Daoy (cell line): ENCODE results near the gene ARHGAP40. TPM values are rescaled to one million over a fixed set of nuclear protein-coding genes. Genes with fewer than 3 reads are reported as not detected.
A peak's percentile ranks its signal among the peaks of the same experiment; 100 is the strongest.

Source experiments
- DNase-seq: peaks from one replicate; pipeline ENCODE4 v3.0.0-alpha.2; 2015; ENCODE audit warnings: low read depth
- total RNA-seq: library from RNA; depleted of rRNA; stranded (reverse); fragments of >200 nt; shearing (Covaris generic); gene quantifications from 2 replicates; pipeline ENCODE4 v1.2.3, GENCODE V29; 2014; rRNA removed

The ARHGAP40 gene
- not detected in 2 replicates for total RNA-seq

GRCh38 chr20:38601216-38602184 is at the start of gene ARHGAP40:
Gene ARHGAP40, plus strand, starts transcription at chr20:38601809.
- DNase-seq = peak; percentile 58

GRCh38 chr20:38554986-38555385 is 46.6 kb upstream of the ARHGAP40 start:
- no peak for DNase-seq

- DNase-seq = no peak
These were observed 46.2 kb upstream of the ARHGAP40 start for GRCh38 chr20:38555395-38555794.

GRCh38 chr20:38557174-38557573 is 44.4 kb upstream of the ARHGAP40 start:
- DNase-seq = no peak

GRCh38 chr20:38558596-38559360 is 42.8 kb upstream of the ARHGAP40 start:
- no peak for DNase-seq

GRCh38 chr20:38559764-38560163 is 41.8 kb upstream of the ARHGAP40 start:
- DNase-seq = no peak

- DNase-seq = no peak
These were observed 37.7 kb upstream of the ARHGAP40 start for GRCh38 chr20:38563802-38564431.

- DNase-seq = no peak
These were observed 36.9 kb upstream of the ARHGAP40 start for GRCh38 chr20:38564680-38565079.

GRCh38 chr20:38566036-38566598 is 35.5 kb upstream of the ARHGAP40 start:
- no peak for DNase-seq

GRCh38 chr20:38569747-38570525 is 31.7 kb upstream of the ARHGAP40 start:
- no peak for DNase-seq

- DNase-seq = no peak
These were observed 28.2 kb upstream of the ARHGAP40 start for GRCh38 chr20:38573413-38573812.

- DNase-seq = no peak
These were observed 22.2 kb upstream of the ARHGAP40 start for GRCh38 chr20:38579219-38579910.

- DNase-seq = no peak
These were observed 21.7 kb upstream of the ARHGAP40 start for GRCh38 chr20:38579921-38580320.

GRCh38 chr20:38581013-38581412 is 20.6 kb upstream of the ARHGAP40 start, which contains the start of gene ADIG:
Gene ADIG, plus strand, starts transcription at chr20:38581197. Its CDS starts 54 bp downstream, at chr20:38581251.
- no peak for DNase-seq

- DNase-seq = no peak
These were observed 19.7 kb upstream of the ARHGAP40 start for GRCh38 chr20:38581830-38582358.

GRCh38 chr20:38583306-38583705 is 18.3 kb upstream of the ARHGAP40 start:
- no peak for DNase-seq

GRCh38 chr20:38584099-38584763 is 17.4 kb upstream of the ARHGAP40 start:
- DNase-seq = no peak

GRCh38 chr20:38585404-38586180 is 16.0 kb upstream of the ARHGAP40 start:
- no peak for DNase-seq

- no peak for DNase-seq
These were observed 15.5 kb upstream of the ARHGAP40 start for GRCh38 chr20:38586181-38586525.
